OCI-LY7 (cell line): ENCODE measurements around the gene KNDC1. TPM values are rescaled to one million over a fixed set of nuclear protein-coding genes. Genes with fewer than 3 reads are reported as not detected.

ENCODE experiments used
- BruUV-seq: library from RNA; stranded (reverse); fragments of 400-500 nt; replicated peaks from 2 replicates; lab custom pipeline; 2021; lab: Mats Ljungman, UMichigan
- CTCF ChIA-PET: fragments of 300-600 bp; sonication (Branson Sonifier 250); formaldehyde crosslinking; loops from one replicate; lab custom pipeline; 2022; ENCODE audit warnings: antibody characterized with exemption; ENCODE audit not compliant: unreplicated experiment; lab: Charles Lee
- POLR2A ChIA-PET: fragments of 300-600 bp; sonication (Branson Sonifier 250); formaldehyde crosslinking; loops from one replicate; lab custom pipeline; 2022; ENCODE audit warnings: antibody characterized with exemption; lab: Charles Lee
- DNase-seq: peaks from one replicate; pipeline ENCODE4 v3.0.0-alpha.2; 2015; ENCODE audit warnings: low spot score
- H2AFZ ChIP-seq: fragments of 200-600 bp; sonication (generic), shearing (Covaris generic); 2 replicates; pipeline ENCODE4 v1.6.1; 2014; ENCODE audit warnings: mild to moderate bottlenecking, antibody characterized with exemption, low read length, moderate library complexity
- H3K27ac ChIP-seq: fragments of 200-600 bp; sonication (generic); 2 replicates; pipeline ENCODE4 v1.5.1; 2014; ENCODE audit warnings: mixed run types, low read depth, mild to moderate bottlenecking, moderate library complexity, low read length, inconsistent platforms; ENCODE audit not compliant: poor library complexity, severe bottlenecking
- H3K36me3 ChIP-seq: fragments of 200-600 bp; sonication (generic); 2 replicates; pipeline ENCODE4 v1.6.1; 2014; ENCODE audit warnings: mild to moderate bottlenecking, antibody characterized with exemption, low read length, moderate library complexity, mixed read lengths; ENCODE audit not compliant: insufficient read depth
- H3K4me1 ChIP-seq: fragments of 200-600 bp; sonication (generic); 2 replicates; pipeline ENCODE4 v1.5.1; 2014; ENCODE audit warnings: mild to moderate bottlenecking, low read length; ENCODE audit not compliant: insufficient read depth, poor library complexity, severe bottlenecking
- H3K4me2 ChIP-seq: fragments of 200-600 bp; sonication (generic); 2 replicates; pipeline ENCODE4 v1.6.1; 2014; ENCODE audit warnings: mild to moderate bottlenecking, low read length
- H3K4me3 ChIP-seq: fragments of 200-600 bp; sonication (generic); 2 replicates; pipeline ENCODE4 v1.5.1; 2014; ENCODE audit warnings: mild to moderate bottlenecking, low read depth, low read length; ENCODE audit not compliant: poor library complexity, severe bottlenecking
- H3K79me2 ChIP-seq: fragments of 200-600 bp; sonication (generic); 2 replicates; pipeline ENCODE4 v1.6.1; 2016; ENCODE audit warnings: low read depth, mild to moderate bottlenecking, low read length, moderate library complexity, mixed read lengths; ENCODE audit not compliant: insufficient read depth
- H3K9me2 ChIP-seq: fragments of 200-600 bp; sonication (generic); 2 replicates; pipeline ENCODE4 v1.6.1; 2016; ENCODE audit warnings: mild to moderate bottlenecking, low read length, mixed read lengths; ENCODE audit not compliant: insufficient read depth
- H3K9me3 ChIP-seq: fragments of 200-600 bp; sonication (generic); 2 replicates; pipeline ENCODE4 v1.6.1; 2014; ENCODE audit warnings: mild to moderate bottlenecking, mixed run types, low read length, mixed read lengths
- H4K20me1 ChIP-seq: fragments of 200-600 bp; sonication (generic); 2 replicates; pipeline ENCODE4 v1.6.1; 2014; ENCODE audit warnings: mild to moderate bottlenecking, antibody characterized with exemption, low read length, moderate library complexity, mixed read lengths; ENCODE audit not compliant: insufficient read depth
- EZH2phosphoT487 ChIP-seq: fragments of 200-600 bp; sonication (generic); IDR thresholded peaks from 2 replicates; pipeline ENCODE4 v1.6.1; 2018; ENCODE audit warnings: low read depth, borderline replicate concordance, mild to moderate bottlenecking, mixed run types, antibody characterized with exemption, low read length, moderate library complexity, mixed read lengths
- intact Hi-C: fragments of 100-400 bp; cut with micrococcal nuclease; formaldehyde crosslinking; loops from one replicate; pipeline ENCODE4 v1.10.0; 2022; ENCODE audit not compliant: unreplicated experiment
- total RNA-seq, 2 experiments: library from RNA; depleted of rRNA in 1 of 2; stranded (reverse); fragments of >200 nt in 1 of 2; shearing (Covaris generic) in 1 of 2; gene quantifications; 2 replicates each; pipeline ENCODE4 v1.2.3, GENCODE V29; 2014 to 2022
- TF ChIP-seq, protein P1 (sequence below): fragments of 200-600 bp; sonication (generic); conservative IDR thresholded peaks from 2 replicates; pipeline ENCODE4 v1.5.1; 2014; ENCODE audit warnings: mild to moderate bottlenecking, antibody characterized with exemption, low read length, moderate library complexity, mixed read lengths

KNDC1 gene
- total RNA-seq, 2 experiments from 2014 or later: not detected

DNA sequence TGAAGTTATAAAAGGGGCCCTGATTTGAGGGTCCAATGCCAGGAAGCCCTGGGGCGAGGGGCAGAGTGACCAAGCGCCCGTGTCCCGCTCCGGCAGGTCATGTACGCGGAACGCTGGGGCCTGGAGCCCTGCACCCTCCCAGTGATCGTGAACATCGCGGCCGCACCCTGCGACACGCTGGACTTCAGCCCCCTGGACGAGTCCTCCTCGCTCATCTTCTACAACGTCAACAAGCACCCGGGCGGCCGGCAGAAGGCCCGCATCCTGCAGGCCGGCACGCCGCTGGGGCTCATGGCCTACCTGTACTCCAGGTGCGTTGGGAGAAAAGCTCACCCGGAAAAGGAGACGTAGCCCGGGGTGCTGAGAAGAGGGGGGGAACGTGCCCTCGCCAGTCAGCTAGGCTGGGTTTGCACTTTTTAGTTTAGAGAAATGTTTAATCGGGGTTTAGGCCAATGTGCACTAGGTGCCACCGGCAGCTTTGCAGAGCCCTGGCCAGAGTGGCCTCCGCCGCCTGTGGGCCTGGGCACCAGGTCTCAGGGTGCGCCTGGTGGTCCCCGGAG, 47.1 kb downstream of the KNDC1 start:
- intact Hi-C loops: no loop called here
- no peaks in the 10 kb centered on the region for H4K20me1 ChIP-seq
- H3K9me3 ChIP-seq: no peaks in the 10 kb centered on the region
- H3K79me2 ChIP-seq: no peaks in the 10 kb centered on the region
- H3K4me3 ChIP-seq: no peak overlapping the region
- TF ChIP-seq, protein P1, sequence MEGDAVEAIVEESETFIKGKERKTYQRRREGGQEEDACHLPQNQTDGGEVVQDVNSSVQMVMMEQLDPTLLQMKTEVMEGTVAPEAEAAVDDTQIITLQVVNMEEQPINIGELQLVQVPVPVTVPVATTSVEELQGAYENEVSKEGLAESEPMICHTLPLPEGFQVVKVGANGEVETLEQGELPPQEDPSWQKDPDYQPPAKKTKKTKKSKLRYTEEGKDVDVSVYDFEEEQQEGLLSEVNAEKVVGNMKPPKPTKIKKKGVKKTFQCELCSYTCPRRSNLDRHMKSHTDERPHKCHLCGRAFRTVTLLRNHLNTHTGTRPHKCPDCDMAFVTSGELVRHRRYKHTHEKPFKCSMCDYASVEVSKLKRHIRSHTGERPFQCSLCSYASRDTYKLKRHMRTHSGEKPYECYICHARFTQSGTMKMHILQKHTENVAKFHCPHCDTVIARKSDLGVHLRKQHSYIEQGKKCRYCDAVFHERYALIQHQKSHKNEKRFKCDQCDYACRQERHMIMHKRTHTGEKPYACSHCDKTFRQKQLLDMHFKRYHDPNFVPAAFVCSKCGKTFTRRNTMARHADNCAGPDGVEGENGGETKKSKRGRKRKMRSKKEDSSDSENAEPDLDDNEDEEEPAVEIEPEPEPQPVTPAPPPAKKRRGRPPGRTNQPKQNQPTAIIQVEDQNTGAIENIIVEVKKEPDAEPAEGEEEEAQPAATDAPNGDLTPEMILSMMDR: no peak
- no peak overlapping the region for H3K27ac ChIP-seq
- H3K4me2 ChIP-seq: no peak overlapping the region
- no peak for DNase-seq
- BruUV-seq: no TSS peak
- H2AFZ ChIP-seq: no peak overlapping the region
- no peaks in the 10 kb centered on the region for H3K36me3 ChIP-seq
- ChIA-PET CTCF (no interaction called here), POLR2A (no interaction called here)
- H3K9me2 ChIP-seq: no peaks in the 10 kb centered on the region
- no peaks in the 10 kb centered on the region for H3K4me1 ChIP-seq

DNA sequence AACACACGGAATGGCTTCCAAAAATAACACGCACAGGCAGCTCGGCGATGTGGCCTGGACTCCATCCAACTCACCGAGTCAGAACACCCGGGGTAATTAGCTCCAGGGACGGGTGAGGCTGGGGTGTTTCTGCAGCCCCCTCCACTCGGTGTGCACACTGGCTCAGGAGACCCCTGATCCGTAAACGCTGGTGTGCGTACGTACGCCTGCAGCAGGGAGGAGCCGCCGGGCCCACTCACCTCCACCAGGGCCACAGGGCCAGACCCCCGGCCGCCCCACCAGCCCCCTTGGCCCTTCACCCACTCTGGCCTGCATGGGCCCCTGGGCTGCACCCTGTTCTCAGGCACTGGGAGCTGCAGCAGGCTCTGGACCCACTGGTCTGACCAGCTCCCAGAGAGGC, 47.6 kb downstream of the KNDC1 start:
- H3K9me2 ChIP-seq: no peaks in the 10 kb centered on the region
- H3K4me3 ChIP-seq: no peak overlapping the region
- TF ChIP-seq, protein P1: no peak
- TF ChIP-seq EZH2phosphoT487: no peak
- no peaks in the 10 kb centered on the region for H3K9me3 ChIP-seq
- intact Hi-C loops: no loop called here
- no peaks in the 10 kb centered on the region for H3K4me1 ChIP-seq
- no peaks in the 10 kb centered on the region for H3K36me3 ChIP-seq
- H3K4me2 ChIP-seq: no peak overlapping the region
- H3K79me2 ChIP-seq: no peaks in the 10 kb centered on the region
- POLR2A ChIA-PET: no interaction called here
- H2AFZ ChIP-seq: no peak overlapping the region
- CTCF ChIA-PET: no interaction called here
- no peaks in the 10 kb centered on the region for H4K20me1 ChIP-seq
- no TSS peak for BruUV-seq
- no peak overlapping the region for H3K27ac ChIP-seq
- no peak for DNase-seq

DNA sequence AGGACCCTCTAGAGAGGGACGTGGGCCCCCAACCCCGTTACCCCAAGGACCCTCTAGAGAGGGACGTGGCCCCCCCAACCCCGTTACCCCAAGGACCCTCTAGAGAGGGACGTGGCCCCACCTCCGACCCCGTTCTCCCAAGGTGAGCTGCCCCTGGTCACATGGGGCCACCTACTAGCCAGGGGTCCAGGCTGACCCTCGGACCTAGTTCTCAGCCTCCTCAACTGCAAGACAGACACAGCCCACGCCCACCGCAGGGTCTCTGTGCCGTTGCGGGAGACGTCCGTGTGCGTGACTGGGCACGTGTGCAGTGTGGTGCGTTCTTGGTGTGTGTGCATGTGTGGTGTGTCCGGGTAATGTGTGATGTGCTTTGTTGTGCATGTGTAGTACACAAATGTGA, 48.4 kb downstream of the KNDC1 start:
- H3K9me3 ChIP-seq: no peaks in the 10 kb centered on the region
- BruUV-seq: no TSS peak
- H3K36me3 ChIP-seq: no peaks in the 10 kb centered on the region
- H3K27ac ChIP-seq: no peak overlapping the region
- H3K4me2 ChIP-seq: no peak overlapping the region
- H3K4me1 ChIP-seq: no peaks in the 10 kb centered on the region
- DNase-seq: no peak
- no peak overlapping the region for H2AFZ ChIP-seq
- no peaks in the 10 kb centered on the region for H4K20me1 ChIP-seq
- TF ChIP-seq, protein P1: no peak
- no peak for TF ChIP-seq EZH2phosphoT487
- ChIA-PET POLR2A (no interaction called here), CTCF (no interaction called here)
- intact Hi-C loops: no loop called here
- no peaks in the 10 kb centered on the region for H3K9me2 ChIP-seq
- H3K79me2 ChIP-seq: no peaks in the 10 kb centered on the region
- no peak overlapping the region for H3K4me3 ChIP-seq
